GM10266 (cell line): Measurements from ENCODE around the gene MACROD2.

Source experiments
- DNase-seq: peaks from one replicate; pipeline ENCODE4 v3.0.0; 2012; ENCODE audit errors: extremely low spot score
- CTCF ChIP-seq: IDR thresholded peaks from 2 replicates; pipeline ENCODE4 v1.5.1; 2012; ENCODE audit warnings: mild to moderate bottlenecking, low read depth; ENCODE audit not compliant: control insufficient read depth, insufficient read depth; ENCODE audit errors: missing control alignments

Gene MACROD2

DNA sequence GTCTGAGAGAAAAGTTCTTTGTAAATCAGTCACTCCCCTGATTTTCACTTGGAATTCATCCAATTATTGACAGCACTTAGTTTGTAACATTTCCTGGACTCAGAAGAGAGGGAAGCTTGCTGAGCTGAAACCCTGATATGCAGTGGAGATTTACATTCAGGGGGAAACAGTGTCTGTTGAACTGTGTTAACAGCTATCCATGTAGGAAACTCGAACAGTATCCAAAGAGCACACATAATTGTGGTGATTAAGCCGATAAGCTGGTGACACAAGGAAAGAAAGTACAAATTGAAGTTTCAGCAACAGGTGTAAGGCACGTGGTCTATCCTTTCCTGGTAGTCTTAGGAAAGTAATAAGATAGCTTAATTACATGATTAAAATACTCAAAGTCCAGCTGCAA is 420.2 kb downstream of the MACROD2 start:
- DNase-seq = no peak
- no peak for TF ChIP-seq CTCF

DNA sequence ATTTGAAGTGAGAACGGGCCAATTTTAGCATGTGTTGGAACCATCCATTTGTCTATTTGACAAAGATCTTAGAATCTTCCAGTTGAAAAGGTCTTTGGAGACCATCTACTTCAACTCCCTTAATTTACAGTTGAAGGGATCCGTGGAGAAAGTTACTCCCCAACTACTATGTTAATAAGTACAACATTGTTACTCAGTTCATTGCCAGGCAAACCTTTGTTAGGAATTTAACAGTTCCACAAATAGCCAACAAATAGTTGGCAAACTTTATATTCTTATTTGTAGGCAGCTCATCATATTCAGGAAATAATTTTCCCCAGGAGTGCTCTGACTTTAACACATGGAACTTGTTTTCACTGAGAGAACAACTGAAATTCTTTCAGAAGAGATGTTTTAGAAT is 423.1 kb downstream of the MACROD2 start:
- TF ChIP-seq CTCF = no peak
- DNase-seq = no peak

DNA sequence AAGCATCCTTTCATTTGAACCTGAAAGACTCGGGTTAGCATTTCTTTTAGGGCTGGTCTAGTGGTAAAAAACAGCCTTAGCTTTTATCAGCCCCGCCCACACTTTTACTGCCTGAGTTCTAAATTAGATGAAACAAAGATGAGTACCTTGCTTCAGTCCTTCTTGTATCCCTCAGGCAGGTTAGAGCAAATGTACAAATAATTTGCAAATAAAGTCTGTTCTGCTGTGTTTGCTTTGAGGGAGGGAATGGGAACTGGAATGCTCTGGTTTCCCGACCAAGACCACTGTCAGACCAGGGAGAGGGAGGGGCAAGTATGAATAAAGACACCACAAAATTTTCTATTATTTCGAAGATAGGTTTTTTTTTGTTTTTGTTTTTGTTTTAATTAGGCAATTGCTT is 427.6 kb downstream of the MACROD2 start:
- DNase-seq = no peak
- TF ChIP-seq CTCF = no peak

- no peak for TF ChIP-seq CTCF
- no peak for DNase-seq
Observed at GRCh38 chr20:14431568-14431967, 436.3 kb downstream of the MACROD2 start.

DNA sequence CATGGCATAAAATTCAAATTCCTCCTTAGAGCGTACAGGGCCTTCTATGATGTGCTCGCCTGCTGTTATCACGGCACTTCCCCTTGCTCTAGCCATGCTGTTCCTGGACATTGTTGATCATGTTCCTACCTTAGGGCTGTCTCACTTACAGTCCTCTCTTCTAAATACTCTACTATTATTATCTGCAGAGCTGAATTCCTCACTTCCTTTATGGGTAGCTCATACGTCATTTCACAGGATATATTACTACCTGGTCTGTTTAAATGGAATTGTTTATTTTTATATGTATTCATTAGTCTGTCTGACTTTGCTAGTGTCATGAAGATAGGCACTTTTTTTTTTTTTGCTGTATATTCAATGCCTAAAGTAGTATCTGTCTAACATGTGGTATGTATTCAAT is 436.8 kb downstream of the MACROD2 start:
- no peak for DNase-seq
- TF ChIP-seq CTCF = no peak

DNA sequence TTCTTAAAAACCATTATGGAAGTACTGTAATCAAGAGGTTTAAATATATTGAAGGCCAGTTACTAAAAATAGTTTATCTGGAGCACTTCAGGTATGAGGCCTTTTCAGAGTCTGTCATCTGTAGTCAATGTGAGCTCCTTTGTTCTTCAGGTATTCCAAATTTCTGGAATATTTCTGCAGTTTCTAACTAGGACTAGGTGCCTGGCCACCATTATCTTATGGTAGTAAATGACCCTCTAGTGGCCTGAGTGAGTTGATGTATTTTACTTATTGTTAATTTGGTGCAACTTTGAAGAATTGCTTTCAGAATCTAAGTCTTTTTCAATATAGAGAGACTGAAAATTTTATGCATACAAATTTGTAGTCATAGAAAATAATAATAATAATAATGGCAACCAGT is 437.3 kb downstream of the MACROD2 start:
- no peak for TF ChIP-seq CTCF
- DNase-seq = no peak

DNA sequence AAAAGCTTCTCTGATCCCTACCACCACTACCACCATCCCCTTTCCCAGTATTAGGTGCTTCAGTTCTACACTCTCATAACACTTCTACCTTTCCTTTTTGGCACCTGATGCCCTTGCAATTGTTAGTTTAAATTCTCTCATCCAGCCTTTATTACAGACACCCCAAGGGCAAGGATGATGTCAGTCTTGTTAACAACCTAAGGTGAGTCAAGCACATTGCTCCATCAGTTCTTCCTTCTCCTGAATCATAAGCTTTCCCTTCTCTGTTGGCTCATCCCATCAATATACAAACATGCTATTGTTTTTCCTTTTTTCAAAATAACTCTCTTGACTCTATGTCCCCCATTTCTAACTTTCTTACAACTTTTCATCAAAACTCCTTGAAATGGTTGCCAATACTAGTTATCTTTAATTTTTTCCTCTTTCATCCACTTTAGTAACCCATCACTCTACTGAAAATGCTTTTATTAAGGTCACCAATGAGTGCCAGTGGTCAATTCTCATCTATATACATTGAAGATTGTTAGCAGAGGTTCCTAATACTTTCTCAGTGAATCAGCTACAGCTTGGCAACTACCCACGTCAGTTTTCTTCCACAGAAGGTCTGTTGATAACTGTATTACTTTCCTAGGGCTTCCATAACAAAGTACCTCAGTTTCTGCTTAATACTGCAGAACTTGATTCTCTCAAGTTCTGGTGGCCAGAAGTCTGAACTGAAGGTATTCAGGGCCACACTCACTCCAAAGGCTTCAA is 439.2 kb downstream of the MACROD2 start:
- TF ChIP-seq CTCF = no peak
- no peak for DNase-seq
